PC-9 (cell line): Measurements from ENCODE around the gene TRAPPC12. TPM values are rescaled to one million over a fixed set of nuclear protein-coding genes. Genes with fewer than 3 reads are reported as not detected.

Source experiments
- BruUV-seq: library from RNA; stranded (reverse); fragments of 400-500 nt; replicated peaks from 2 replicates; lab custom pipeline; 2021; lab: Mats Ljungman, UMichigan
- CTCF ChIA-PET: fragments of 300-600 bp; sonication (Branson Sonifier 250); formaldehyde crosslinking; loops from one replicate; lab custom pipeline; 2022; ENCODE audit warnings: antibody characterized with exemption; lab: Charles Lee
- POLR2A ChIA-PET: fragments of 300-600 bp; sonication (Branson Sonifier 250); formaldehyde crosslinking; loops from one replicate; lab custom pipeline; 2022; ENCODE audit warnings: antibody characterized with exemption; ENCODE audit not compliant: unreplicated experiment; lab: Charles Lee
- DNase-seq, 2 experiments: peaks; one replicate each; pipeline versions ENCODE4 v3.0.0 to v3.0.0-alpha.2; 2015 to 2022; ENCODE audit warnings: mixed read lengths in 1 of 2
- H2AFZ ChIP-seq: fragments of 200-600 bp; sonication (generic); 2 replicates; pipeline ENCODE4 v1.8.1; 2017; ENCODE audit warnings: antibody characterized with exemption
- H3F3A ChIP-seq: fragments of 200-600 bp; sonication (generic); 2 replicates; pipeline ENCODE4 v1.8.1; 2017; ENCODE audit warnings: antibody characterized with exemption, mild to moderate bottlenecking, low read depth; ENCODE audit not compliant: insufficient read depth
- H3K27ac ChIP-seq: fragments of 200-600 bp; sonication (generic); 2 replicates; pipeline ENCODE4 v1.6.1; 2016; ENCODE audit warnings: mixed run types
- H3K27me3 ChIP-seq: fragments of 200-600 bp; sonication (generic); 2 replicates; pipeline ENCODE4 v1.6.1; 2016; ENCODE audit warnings: low read depth, mixed run types; ENCODE audit not compliant: insufficient read depth
- H3K36me3 ChIP-seq: fragments of 200-600 bp; sonication (generic); 2 replicates; pipeline ENCODE4 v1.6.1; 2016; ENCODE audit warnings: low read depth, mixed run types
- H3K4me1 ChIP-seq: fragments of 200-600 bp; sonication (generic); replicated peaks from 2 replicates; pipeline ENCODE4 v1.6.1; 2016; ENCODE audit warnings: mixed run types; ENCODE audit not compliant: insufficient read depth
- H3K4me2 ChIP-seq: fragments of 200-600 bp; sonication (generic); 2 replicates; pipeline ENCODE4 v1.6.1; 2017; ENCODE audit warnings: mixed run types
- H3K4me3 ChIP-seq: fragments of 200-600 bp; sonication (generic); 2 replicates; pipeline ENCODE4 v1.6.1; 2016; ENCODE audit warnings: mixed run types
- H3K79me2 ChIP-seq: fragments of 200-600 bp; sonication (generic); 2 replicates; pipeline ENCODE4 v1.6.1; 2017; ENCODE audit warnings: low read depth, mixed run types
- H3K9me2 ChIP-seq: fragments of 200-600 bp; sonication (generic); 2 replicates; pipeline ENCODE4 v1.8.1; 2017; ENCODE audit warnings: mild to moderate bottlenecking; ENCODE audit not compliant: insufficient read depth
- H3K9me3 ChIP-seq: fragments of 200-600 bp; sonication (generic); 2 replicates; pipeline ENCODE4 v1.8.1; 2016; ENCODE audit warnings: low read depth; ENCODE audit not compliant: insufficient read depth
- H4K20me1 ChIP-seq: fragments of 200-600 bp; sonication (generic); 2 replicates; pipeline ENCODE4 v1.8.1; 2017; ENCODE audit not compliant: insufficient read depth
- EZH2 ChIP-seq: fragments of 200-600 bp; sonication (generic); IDR thresholded peaks from 2 replicates; pipeline ENCODE4 v1.8.0; 2017; ENCODE audit warnings: antibody characterized with exemption, low read depth
- intact Hi-C: fragments of 100-400 bp; cut with micrococcal nuclease; formaldehyde crosslinking; loops from one replicate; pipeline ENCODE4 v1.10.0; 2022; ENCODE audit not compliant: unreplicated experiment
- total RNA-seq: library from RNA; stranded (reverse); gene quantifications from 2 replicates; pipeline ENCODE4 v1.2.3, GENCODE V29; 2021
- TF ChIP-seq, protein P1 (sequence below): fragments of 200-600 bp; sonication (generic); conservative IDR thresholded peaks from 2 replicates; pipeline ENCODE4 v1.6.1; 2017; ENCODE audit warnings: mixed run types, antibody characterized with exemption, mild to moderate bottlenecking, moderate library complexity

The TRAPPC12 gene
- total RNA-seq, 1 experiment from 2014 or later: 69.3 TPM

DNA sequence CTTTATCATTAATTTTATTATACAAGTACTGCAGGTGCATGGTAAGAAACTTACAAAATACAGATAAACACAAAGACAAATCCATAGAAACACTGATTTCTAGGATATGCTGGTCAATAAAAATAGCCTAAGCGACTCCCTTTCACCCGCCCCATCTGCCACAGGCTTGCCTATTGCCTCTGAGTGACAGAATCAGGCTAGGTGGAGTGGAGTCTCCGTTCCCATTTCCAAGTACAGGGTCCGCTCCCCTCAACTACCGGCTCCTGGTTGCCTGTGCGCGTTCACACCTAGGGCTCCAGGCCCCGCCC is 201 bp upstream of the TRAPPC12 start:
- Histone ChIP-seq H3K4me2 (peak overlapping the region; percentile 97), H3K36me3 (peaks cover 10% of the 10 kb centered on the region; the same call in 1 of the 2 replicates), H3K4me3 (peak overlapping the region; percentile 85), H3K27me3 (no peaks in the 10 kb centered on the region), H3K9me2 (no peaks in the 10 kb centered on the region), H3F3A (peaks cover 21% of the 10 kb centered on the region), H3K27ac (peak overlapping the region; percentile 80), H3K9me3 (no peaks in the 10 kb centered on the region), H2AFZ (peak overlapping the region; percentile 92), H3K79me2 (peaks cover 67% of the 10 kb centered on the region), H4K20me1 (0 out of 2 replicates have a peak, but pooled peaks cover under 1% of the 10 kb centered on the region), H3K4me1 (peaks cover 30% of the 10 kb centered on the region)
- DNase-seq: no peak
- ChIA-PET CTCF (interaction anchor here (0.6 kb wide), 1 partner anchor 50 kb away, joined by 3 read pairs; no protein-coding TSS in a partner anchor), POLR2A (interaction anchor here (0.6 kb wide), 1 partner anchor 72 kb away, joined by 4 read pairs; no protein-coding TSS in a partner anchor)
- intact Hi-C loops: loop anchor here (2.0 kb wide), 1 partner anchor 196 kb away; the partner anchor contains the start of gene RPS7
- TF ChIP-seq, protein P1, sequence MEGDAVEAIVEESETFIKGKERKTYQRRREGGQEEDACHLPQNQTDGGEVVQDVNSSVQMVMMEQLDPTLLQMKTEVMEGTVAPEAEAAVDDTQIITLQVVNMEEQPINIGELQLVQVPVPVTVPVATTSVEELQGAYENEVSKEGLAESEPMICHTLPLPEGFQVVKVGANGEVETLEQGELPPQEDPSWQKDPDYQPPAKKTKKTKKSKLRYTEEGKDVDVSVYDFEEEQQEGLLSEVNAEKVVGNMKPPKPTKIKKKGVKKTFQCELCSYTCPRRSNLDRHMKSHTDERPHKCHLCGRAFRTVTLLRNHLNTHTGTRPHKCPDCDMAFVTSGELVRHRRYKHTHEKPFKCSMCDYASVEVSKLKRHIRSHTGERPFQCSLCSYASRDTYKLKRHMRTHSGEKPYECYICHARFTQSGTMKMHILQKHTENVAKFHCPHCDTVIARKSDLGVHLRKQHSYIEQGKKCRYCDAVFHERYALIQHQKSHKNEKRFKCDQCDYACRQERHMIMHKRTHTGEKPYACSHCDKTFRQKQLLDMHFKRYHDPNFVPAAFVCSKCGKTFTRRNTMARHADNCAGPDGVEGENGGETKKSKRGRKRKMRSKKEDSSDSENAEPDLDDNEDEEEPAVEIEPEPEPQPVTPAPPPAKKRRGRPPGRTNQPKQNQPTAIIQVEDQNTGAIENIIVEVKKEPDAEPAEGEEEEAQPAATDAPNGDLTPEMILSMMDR: no peak
- BruUV-seq: no TSS peak

DNA sequence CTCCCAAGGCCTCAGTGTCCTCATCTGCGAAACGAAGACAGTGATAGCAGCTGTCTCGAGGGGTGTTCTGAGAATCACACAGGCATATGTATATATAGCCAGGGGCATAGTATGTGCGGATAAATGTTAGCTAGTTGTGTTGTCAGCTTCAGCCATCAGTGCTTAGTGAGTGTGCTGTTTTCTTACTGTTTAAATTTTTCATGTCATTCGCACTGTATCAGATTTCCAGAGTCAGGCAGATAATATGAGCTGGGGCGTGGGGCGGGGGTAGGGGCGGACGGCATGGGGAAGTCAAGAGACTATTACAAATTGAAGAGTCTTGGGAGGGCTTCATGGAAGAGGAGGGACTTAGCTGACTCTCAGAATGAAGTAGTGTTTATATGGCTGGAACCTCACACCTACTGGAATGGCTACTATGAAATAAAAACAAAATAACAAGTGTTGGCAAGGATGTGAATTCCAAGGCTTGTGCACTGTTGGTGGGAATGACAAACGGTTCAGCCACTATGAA is 7.0 kb downstream of the TRAPPC12 start:
- Histone ChIP-seq H3K9me3 (no peaks in the 10 kb centered on the region), H3K4me1 (no peaks in the 10 kb centered on the region), H3K4me3 (no peak overlapping the region), H3K4me2 (no peak overlapping the region), H3K36me3 (peaks cover 32% of the 10 kb centered on the region), H3K79me2 (peaks cover 33% of the 10 kb centered on the region), H3K27me3 (no peaks in the 10 kb centered on the region), H2AFZ (no peak overlapping the region), H3F3A (0 out of 2 replicates have a peak, but pooled peaks cover 4% of the 10 kb centered on the region), H4K20me1 (peaks cover 41% of the 10 kb centered on the region), H3K9me2 (no peaks in the 10 kb centered on the region), H3K27ac (no peak overlapping the region)
- ChIA-PET POLR2A (no interaction called here), CTCF (interaction anchor here (0.7 kb wide), 1 partner anchor 1500 kb away, joined by 13 read pairs; no protein-coding TSS in a partner anchor)
- intact Hi-C loops: no loop called here
- no peak for DNase-seq
- TF ChIP-seq, protein P1: no peak
- no peak for TF ChIP-seq EZH2
- BruUV-seq: no TSS peak

DNA sequence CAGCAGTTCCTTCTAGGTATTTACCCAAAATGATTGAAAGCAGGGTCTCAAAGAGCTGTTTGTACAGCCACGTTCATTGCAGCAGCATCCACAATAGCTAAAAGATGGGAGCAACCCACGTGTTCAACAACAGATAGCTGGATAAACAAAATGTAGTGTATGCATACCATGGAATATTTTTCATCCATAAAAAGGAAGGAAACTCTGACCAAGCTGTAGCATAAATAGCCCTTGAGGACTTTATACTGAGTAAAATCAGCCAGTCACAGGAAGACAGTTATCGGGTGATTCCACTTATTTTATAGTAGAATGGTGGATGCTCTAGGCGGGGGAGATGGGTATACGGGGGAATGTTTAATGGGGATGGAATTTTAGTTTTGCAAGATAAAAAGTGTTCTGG is 7.5 kb downstream of the TRAPPC12 start:
- ChIA-PET POLR2A (no interaction called here), CTCF (no interaction called here)
- no peak overlapping the region for H2AFZ ChIP-seq
- peaks cover 45% of the 10 kb centered on the region for H4K20me1 ChIP-seq
- no peaks in the 10 kb centered on the region for H3K9me2 ChIP-seq
- no peak for TF ChIP-seq EZH2
- TF ChIP-seq, protein P1: no peak
- H3K27me3 ChIP-seq: no peaks in the 10 kb centered on the region
- no peak overlapping the region for H3K4me2 ChIP-seq
- 0 out of 2 replicates have a peak, but pooled peaks cover 4% of the 10 kb centered on the region for H3F3A ChIP-seq
- no peak overlapping the region for H3K4me3 ChIP-seq
- H3K79me2 ChIP-seq: peaks cover 28% of the 10 kb centered on the region
- BruUV-seq: no TSS peak
- no peaks in the 10 kb centered on the region for H3K4me1 ChIP-seq
- H3K36me3 ChIP-seq: peaks cover 37% of the 10 kb centered on the region
- no peaks in the 10 kb centered on the region for H3K9me3 ChIP-seq
- intact Hi-C loops: no loop called here
- DNase-seq: no peak
- H3K27ac ChIP-seq: no peak overlapping the region
